Measurements from ENCODE around the gene ZNF727.
"Not testable (repeated sequence)": the region's sequence is repeated elsewhere in the genome, so short reads cannot be mapped to it uniquely, and the experiment has no call there.

Gene ZNF727

GRCh38 chr7:64045301-64046040 lies at the start of gene ZNF727:
ZNF727 (plus strand) TSS chr7:64045434; CDS start chr7:64045622, 188 bp downstream.
- no peak for DNase-seq (ENCODE audit: low read depth)

- DNase-seq (ENCODE audit: low read depth), result no peak
Observed at GRCh38 chr7:63998549-63998948, 46.7 kb upstream of the ZNF727 start, which contains the start of gene ZNF722. ZNF722 (plus strand) TSS chr7:63998849; CDS start chr7:63998962, 113 bp downstream.

- DNase-seq (ENCODE audit: low read depth), result not testable (repeated sequence)
Observed at GRCh38 chr7:64015496-64015895, 29.7 kb upstream of the ZNF727 start.

- no peak for DNase-seq (ENCODE audit: low read depth)
Observed at GRCh38 chr7:64035388-64035787, 9.8 kb upstream of the ZNF727 start.

GRCh38 chr7:64037095-64037494 lies 8.1 kb upstream of the ZNF727 start:
- no peak for DNase-seq (ENCODE audit: low read depth)

GRCh38 chr7:64046041-64046389 lies 781 bp downstream of the ZNF727 start:
- DNase-seq (ENCODE audit: low read depth), result no peak

GRCh38 chr7:64077837-64078698 lies 32.8 kb downstream of the ZNF727 start:
- not testable (repeated sequence) for DNase-seq (ENCODE audit: low read depth)

- DNase-seq (ENCODE audit: low read depth), result no peak
Observed at GRCh38 chr7:64078699-64078994, 33.4 kb downstream of the ZNF727 start.

- DNase-seq (ENCODE audit: low read depth), result no peak
Observed at GRCh38 chr7:64087501-64087900, 42.3 kb downstream of the ZNF727 start.

GRCh38 chr7:64088863-64089262 lies 43.6 kb downstream of the ZNF727 start:
- DNase-seq (ENCODE audit: low read depth), result not testable (repeated sequence)
